Duodenal mucosa (tissue), 2 donors: ENCODE measurements around the gene CFAP251.

Experiments used
- H3K27ac ChIP-seq: one replicate; pipeline ENCODE4 v1.7.0; 2013; ENCODE audit warnings: low read depth, low read length
- H3K27me3 ChIP-seq, 2 donors: one replicate each; pipeline ENCODE4 v1.7.0; 2013; ENCODE audit warnings: low read length in 2 of 2, control low read depth in 1 of 2; ENCODE audit not compliant: insufficient read depth in 2 of 2, control insufficient read depth in 1 of 2
- H3K36me3 ChIP-seq, 2 donors: one replicate each; pipeline ENCODE4 v1.7.0; 2013; ENCODE audit warnings: low read length in 2 of 2, control low read depth in 1 of 2; ENCODE audit not compliant: insufficient read depth in 2 of 2, control insufficient read depth in 1 of 2
- H3K4me1 ChIP-seq, 2 donors: one replicate each; pipeline ENCODE4 v1.7.0; 2013; ENCODE audit warnings: low read length in 2 of 2, control low read depth in 1 of 2; ENCODE audit not compliant: insufficient read depth in 2 of 2, control insufficient read depth in 1 of 2
- H3K4me3 ChIP-seq, 2 donors: one replicate each; pipeline ENCODE4 v1.7.0; 2013; ENCODE audit warnings: low read length in 2 of 2, low read depth in 1 of 2
- H3K9ac ChIP-seq, 2 donors: one replicate each; pipeline ENCODE4 v1.7.0; 2013; ENCODE audit warnings: low read length in 2 of 2, low read depth in 1 of 2
- H3K9me3 ChIP-seq, 2 donors: one replicate each; pipeline ENCODE4 v1.7.0; 2013; ENCODE audit warnings: low read length in 2 of 2, control low read depth in 1 of 2; ENCODE audit not compliant: control insufficient read depth in 1 of 2

The CFAP251 gene

DNA sequence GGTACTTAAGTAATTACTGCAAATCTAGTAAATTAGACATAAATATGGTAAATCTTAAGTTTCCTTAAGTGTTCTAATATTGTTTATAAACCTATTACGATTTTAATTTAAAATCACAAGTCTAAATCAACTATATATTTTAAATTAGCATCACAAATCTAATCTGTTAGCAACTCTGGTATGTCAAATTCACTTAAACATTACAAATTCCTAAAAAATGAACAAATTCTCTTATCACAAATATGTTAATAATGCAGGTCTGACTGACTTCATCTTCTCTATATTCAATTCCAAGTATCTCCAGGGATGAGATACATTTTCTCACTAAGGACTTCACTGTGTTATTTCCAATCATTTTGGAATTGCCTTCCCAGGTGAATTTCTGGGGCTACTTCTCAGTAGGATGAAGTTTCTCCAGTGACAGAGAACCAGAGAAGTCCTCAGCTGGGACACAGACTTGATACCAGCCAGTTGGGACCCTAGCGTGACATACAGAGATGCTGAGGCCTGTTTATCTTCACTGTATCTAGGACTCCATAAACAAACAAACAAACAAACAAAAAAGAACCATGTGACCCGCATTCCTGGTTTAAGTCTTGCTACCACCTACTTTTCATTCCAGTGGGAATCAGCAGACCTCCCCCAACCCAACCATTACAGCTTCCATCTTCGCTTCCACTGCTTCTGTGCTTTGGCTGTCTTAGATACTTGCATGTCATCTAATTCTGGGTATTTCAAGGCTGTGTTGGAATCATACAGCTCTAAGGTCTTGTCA is 21.8 kb downstream of the CFAP251 start:
- Histone ChIP-seq H3K4me1 (no peaks in the 10 kb centered on the region), H3K9ac (no peak overlapping the region), H3K27ac (no peak overlapping the region), H3K36me3 (no peaks in the 10 kb centered on the region), H3K9me3 (no peaks in the 10 kb centered on the region), H3K27me3 (no peaks in the 10 kb centered on the region), H3K4me3 (no peak overlapping the region)

DNA sequence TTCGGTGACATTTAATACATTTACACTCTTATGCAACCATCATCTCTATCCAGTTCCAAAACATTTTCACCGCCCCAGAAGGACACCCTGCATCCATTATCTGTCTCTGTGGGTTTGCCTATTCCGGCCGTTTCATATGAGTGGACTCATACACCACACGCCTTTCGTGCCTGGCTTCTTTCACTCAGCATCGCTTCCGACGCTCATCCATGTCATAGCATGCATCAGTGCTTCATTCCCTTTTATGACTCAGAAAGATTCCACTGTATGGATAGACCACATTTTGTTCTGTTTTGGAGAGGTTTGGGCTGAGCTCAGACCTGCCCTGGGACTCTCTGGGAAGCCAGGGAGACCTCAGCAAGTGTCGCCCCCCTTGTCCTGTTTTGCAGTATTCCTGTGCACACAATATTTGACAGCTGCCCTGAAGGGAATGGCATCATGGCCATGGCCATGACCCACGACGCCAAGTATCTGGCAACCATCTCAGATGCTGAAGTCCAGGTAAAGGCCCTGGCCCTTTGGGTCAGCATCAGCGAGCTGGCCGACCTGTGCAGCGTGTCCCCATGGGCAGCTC is 23.8 kb downstream of the CFAP251 start:
- Histone ChIP-seq H3K36me3 (no peaks in the 10 kb centered on the region), H3K4me3 (no peak overlapping the region), H3K27ac (no peak overlapping the region)

DNA sequence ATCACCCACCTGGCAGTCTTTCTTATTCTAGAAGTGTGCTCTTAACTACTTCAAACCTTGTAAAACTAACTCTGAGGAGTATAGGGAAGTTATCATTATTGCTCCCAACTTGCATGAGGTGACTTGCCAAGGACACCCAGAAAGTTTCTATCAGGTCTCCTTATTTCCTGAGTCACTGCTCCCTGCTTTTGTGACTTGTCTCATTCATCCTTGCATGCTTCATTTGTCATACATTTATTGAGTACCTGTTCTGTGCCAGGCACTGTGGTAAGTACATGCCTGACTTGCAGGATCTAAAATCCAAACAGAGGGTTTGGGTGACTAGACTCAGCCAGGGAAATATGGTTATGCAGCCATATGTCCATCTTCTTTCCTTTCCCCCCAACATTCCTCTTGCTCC is 25.5 kb downstream of the CFAP251 start:
- Histone ChIP-seq H3K9me3 (no peaks in the 10 kb centered on the region), H3K9ac (no peak overlapping the region), H3K4me1 (no peaks in the 10 kb centered on the region), H3K36me3 (no peaks in the 10 kb centered on the region), H3K27me3 (no peaks in the 10 kb centered on the region), H3K4me3 (no peak overlapping the region), H3K27ac (no peak overlapping the region)

More for the DNA sequence above, 23.8 kb downstream of the CFAP251 start:
- H3K9ac ChIP-seq = no peak overlapping the region
- H3K4me1 ChIP-seq = no peaks in the 10 kb centered on the region
- no peaks in the 10 kb centered on the region for H3K27me3 ChIP-seq
- H3K9me3 ChIP-seq = no peaks in the 10 kb centered on the region

DNA sequence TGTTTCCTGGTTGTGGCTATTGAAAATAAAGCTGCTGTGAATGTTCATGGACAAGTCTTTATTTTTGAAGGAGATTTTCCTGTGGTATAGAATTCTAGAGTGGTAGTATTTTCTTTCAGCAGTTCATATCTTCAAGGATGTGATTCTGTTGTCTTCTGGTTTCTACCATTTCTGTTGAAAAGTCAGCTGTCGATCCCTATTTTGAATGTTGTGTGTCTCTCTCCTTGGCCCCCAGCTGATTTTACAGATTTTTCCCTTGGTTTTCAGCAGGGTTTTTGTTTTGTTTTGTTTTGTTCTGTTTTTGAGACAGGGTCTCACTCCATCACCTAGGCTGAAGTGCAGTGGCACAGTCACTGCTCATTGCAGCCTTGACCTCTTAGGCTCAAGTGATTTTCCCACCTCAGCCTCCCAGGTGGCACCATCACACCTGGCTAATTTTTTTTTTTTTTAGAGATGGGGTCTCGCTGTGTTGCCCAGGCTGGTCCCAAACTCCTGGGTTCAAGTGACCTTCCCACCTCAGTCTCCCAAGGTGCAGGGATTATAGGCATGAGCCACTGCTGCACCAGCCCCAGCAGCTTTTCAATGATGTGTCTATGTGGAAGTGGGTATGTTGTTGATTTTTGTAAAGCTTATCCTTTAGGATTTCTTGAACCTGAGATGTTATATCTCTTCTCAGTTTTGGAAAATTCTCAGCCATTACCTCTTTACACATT is 28.1 kb downstream of the CFAP251 start:
- Histone ChIP-seq H3K27me3 (no peaks in the 10 kb centered on the region), H3K27ac (no peak overlapping the region), H3K9ac (no peak overlapping the region), H3K9me3 (no peaks in the 10 kb centered on the region), H3K36me3 (no peaks in the 10 kb centered on the region), H3K4me3 (no peak overlapping the region), H3K4me1 (no peaks in the 10 kb centered on the region)

DNA sequence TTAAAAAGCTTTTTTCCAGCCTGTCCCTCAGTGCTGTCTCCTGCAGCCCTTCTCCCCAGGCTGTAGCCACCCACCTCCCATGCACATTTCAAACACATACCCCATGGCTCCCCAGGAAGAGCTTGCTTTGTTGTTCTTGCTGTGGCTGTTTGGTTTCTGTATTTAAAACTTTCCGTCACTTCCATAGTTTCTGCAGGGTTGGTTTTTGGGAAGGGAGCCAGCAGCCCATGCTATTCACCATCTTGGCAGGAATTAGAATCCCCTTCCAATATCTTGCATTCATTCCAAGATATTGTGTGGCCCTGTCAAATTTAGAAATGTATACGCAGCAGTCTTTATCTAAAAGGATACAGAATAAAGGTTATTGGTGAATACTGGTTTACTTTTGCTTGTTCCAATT is 29.6 kb downstream of the CFAP251 start:
- no peaks in the 10 kb centered on the region for H3K9me3 ChIP-seq
- H3K27ac ChIP-seq = no peak overlapping the region
- no peak overlapping the region for H3K9ac ChIP-seq
- H3K36me3 ChIP-seq = no peaks in the 10 kb centered on the region
- no peak overlapping the region for H3K4me3 ChIP-seq
- H3K27me3 ChIP-seq = no peaks in the 10 kb centered on the region
- H3K4me1 ChIP-seq = no peaks in the 10 kb centered on the region

DNA sequence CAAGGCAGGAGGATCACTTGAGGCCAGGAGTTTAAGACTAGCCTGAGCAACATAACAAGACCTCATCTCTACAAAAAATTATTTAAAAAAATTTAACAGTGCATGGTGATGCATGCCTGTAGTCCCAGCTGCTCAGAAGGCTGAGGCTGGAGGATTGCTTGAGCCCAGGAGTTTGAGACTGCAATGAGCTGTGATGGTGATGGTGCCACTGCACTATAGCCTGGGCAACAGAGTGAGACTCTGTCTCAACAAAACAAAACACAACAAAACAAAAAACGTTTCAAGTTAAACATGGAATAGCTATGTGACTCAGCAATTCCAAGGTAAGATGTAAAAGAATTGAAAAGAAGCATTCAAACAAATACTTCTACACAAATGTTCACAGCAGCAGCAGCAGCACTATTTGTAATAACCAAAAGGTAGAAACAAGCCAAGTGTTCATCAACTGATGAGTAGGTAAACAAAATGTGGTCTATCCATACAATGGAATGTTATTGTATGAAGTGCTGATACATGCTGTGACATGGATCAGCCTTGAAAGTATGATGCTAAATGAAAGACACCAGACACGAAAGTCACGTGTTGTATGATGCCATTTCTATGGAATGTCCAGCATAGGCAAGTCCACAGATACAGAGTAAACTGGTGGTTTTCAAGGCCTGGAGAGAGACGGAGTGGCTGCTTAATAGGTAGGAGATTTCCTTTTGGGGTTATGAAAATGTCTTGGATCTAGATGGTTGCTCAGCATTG is 31.4 kb downstream of the CFAP251 start:
- no peak overlapping the region for H3K27ac ChIP-seq
- no peak overlapping the region for H3K4me3 ChIP-seq
- H3K36me3 ChIP-seq = no peaks in the 10 kb centered on the region
- H3K4me1 ChIP-seq = no peaks in the 10 kb centered on the region
- H3K9me3 ChIP-seq = no peaks in the 10 kb centered on the region
- H3K27me3 ChIP-seq = no peaks in the 10 kb centered on the region
- no peak overlapping the region for H3K9ac ChIP-seq

DNA sequence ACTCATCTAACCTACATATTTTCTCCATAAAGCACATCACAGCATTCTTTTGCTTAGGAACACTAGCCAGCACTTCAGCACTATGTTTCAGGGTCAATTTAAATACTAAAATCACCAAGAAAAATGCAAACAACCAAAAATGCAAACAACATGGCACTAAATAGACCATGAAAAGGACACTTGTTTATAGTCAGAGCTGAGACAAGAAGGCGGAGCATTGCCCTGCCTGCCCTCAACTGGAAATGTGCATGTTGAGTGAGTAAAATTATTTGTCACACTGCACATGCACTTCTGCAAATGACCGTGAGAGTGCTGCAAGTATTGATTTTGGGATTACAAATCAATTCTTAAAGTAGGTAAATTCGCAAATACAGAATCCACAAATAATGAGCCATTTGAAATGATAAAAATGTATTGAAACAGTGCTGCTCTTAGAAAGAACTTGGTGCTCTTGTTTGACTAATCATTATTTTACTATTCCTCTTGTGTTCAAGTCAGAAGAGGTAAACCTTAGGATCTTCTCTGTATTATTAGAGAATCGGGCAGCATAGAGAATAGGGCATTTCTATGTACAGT is 34.8 kb downstream of the CFAP251 start:
- Histone ChIP-seq H3K4me3 (no peak overlapping the region), H3K36me3 (no peaks in the 10 kb centered on the region), H3K27me3 (no peaks in the 10 kb centered on the region), H3K27ac (no peak overlapping the region), H3K9ac (no peak overlapping the region), H3K9me3 (no peaks in the 10 kb centered on the region), H3K4me1 (no peaks in the 10 kb centered on the region)

DNA sequence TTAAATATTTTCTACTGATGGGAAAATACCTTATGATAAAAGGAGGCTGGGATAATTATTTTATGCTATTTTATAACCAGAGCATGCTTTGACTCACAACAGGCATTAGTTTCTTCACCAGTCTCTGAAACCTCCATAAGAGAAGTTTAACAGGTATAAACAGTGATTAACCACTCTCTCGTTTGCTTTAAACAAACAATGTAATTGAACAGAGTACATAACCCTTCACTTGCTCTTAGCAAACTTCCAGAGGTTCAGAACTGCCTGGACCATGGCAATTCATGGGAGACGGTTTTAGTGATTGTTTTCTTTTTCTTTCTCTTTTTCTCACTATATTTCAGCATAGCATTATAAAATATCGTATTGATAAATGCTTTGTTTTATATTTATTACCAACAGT is 35.3 kb downstream of the CFAP251 start:
- H3K36me3 ChIP-seq = no peaks in the 10 kb centered on the region
- H3K9me3 ChIP-seq = no peaks in the 10 kb centered on the region
- no peak overlapping the region for H3K4me3 ChIP-seq
- H3K27ac ChIP-seq = no peak overlapping the region
- no peaks in the 10 kb centered on the region for H3K4me1 ChIP-seq
- no peaks in the 10 kb centered on the region for H3K27me3 ChIP-seq
- no peak overlapping the region for H3K9ac ChIP-seq

DNA sequence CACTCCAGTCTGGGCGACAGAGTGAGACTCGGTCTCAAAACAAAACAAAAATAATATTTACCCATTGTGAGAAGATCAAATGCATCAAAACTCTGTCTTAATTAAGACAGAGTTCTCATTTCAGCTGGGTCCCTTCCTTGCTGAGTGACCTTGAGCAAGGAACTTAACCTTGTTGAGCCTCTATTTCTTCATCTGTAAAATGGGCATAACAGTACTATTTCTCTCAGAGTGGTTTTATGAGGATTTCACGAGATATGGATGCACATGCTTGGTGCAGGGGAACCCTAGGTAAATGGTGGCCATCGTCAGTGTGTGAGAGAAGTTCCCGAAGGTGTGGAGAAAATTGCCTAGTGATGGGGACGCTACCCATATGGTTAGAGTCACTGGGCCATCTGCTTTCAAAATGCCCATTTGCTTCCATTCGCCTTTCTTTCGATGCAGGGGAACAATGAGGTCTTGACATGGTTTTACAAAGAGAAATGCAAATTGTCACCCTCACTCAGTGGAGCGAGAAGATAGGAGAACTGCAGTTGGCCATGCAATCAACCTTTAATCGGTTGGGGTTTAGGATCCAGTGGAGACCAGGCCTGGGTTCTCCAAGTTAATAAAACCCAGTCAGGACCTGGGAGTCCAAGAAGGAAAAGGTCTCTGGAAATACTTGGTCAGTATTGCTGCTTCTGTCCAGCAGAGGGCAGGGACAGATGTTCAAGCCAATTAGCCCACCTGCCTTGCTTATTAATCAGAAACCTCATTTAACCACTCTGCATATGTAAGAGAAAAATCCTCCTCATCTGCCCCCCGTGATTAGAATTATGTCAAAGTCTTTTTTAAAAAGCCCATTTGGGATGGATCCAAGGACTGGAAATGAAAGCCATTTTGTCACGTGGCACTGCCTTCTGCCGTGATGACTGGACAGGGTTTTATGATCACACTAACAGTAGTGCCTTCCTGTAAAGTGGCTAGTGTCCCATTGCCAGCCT is 37.2 kb downstream of the CFAP251 start:
- no peaks in the 10 kb centered on the region for H3K9me3 ChIP-seq
- no peak overlapping the region for H3K4me3 ChIP-seq
- H3K36me3 ChIP-seq = no peaks in the 10 kb centered on the region
- no peaks in the 10 kb centered on the region for H3K27me3 ChIP-seq
- H3K4me1 ChIP-seq = no peaks in the 10 kb centered on the region
- H3K27ac ChIP-seq = no peak overlapping the region
- H3K9ac ChIP-seq = no peak overlapping the region
